ENCODE results near the gene GNB4.

GNB4 gene

DNA sequence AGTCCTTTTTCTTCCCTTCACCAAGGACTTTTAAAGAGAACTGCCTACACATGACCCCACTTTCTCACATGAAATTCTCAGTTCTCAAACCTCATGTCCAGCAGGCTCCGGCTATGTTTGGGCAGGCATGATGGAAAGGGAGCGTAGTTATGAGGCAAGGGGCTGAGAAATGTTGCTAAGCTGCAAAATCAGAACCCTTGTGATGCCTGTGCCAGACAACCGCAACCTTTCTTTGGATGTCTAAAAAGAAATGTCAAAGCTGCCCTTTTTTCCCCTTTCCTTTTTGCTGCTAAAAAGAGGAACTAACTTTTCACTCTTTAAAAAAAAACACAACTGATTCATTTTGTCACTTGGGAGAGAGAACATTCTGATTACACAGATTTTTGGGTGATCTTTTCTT is 19.2 kb downstream of the GNB4 start:
- no peak for DNase-seq (ENCODE audit: low read depth)
- no peak overlapping the region for H3K4me3 ChIP-seq (ENCODE audit: control insufficient read depth, low read depth, low read length)
- TF ChIP-seq, protein P1, sequence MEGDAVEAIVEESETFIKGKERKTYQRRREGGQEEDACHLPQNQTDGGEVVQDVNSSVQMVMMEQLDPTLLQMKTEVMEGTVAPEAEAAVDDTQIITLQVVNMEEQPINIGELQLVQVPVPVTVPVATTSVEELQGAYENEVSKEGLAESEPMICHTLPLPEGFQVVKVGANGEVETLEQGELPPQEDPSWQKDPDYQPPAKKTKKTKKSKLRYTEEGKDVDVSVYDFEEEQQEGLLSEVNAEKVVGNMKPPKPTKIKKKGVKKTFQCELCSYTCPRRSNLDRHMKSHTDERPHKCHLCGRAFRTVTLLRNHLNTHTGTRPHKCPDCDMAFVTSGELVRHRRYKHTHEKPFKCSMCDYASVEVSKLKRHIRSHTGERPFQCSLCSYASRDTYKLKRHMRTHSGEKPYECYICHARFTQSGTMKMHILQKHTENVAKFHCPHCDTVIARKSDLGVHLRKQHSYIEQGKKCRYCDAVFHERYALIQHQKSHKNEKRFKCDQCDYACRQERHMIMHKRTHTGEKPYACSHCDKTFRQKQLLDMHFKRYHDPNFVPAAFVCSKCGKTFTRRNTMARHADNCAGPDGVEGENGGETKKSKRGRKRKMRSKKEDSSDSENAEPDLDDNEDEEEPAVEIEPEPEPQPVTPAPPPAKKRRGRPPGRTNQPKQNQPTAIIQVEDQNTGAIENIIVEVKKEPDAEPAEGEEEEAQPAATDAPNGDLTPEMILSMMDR (IDR thresholded peaks at IDR 0.05; ENCODE audit: control insufficient read depth, insufficient read depth, low read depth, low read length, missing control alignments): no peak

DNA sequence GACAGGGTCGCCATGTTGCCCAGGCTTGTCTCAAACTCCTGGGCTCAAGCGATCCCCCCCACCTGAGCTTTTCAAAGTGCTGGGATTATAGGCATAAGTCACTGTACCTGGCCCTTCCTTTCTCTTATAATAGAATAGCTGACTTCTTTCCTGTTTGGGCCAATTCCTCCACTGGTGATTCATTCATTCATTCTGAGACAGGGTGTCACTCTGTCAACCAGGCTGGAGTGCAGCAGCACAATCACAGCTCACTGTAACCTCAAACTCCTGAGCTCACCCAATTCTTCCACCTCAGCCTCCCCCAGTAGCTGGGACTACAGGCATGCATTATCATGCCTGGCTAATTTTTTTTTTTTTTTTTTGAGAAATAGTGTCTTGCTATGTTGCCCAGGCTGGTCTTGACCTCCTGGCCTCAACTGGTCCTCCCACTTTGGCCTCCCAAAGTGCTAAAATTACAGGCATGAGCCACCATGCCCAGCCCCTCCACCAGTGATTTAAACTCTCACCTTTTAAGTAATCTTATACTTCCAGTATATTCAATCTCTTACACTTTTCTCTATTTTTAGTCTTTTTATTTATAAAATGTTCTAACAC is 20.9 kb downstream of the GNB4 start:
- no peak for DNase-seq (ENCODE audit: low read depth)
- no peak overlapping the region for H3K4me3 ChIP-seq (ENCODE audit: control insufficient read depth, low read depth, low read length)
- TF ChIP-seq, protein P1 (IDR thresholded peaks at IDR 0.05; ENCODE audit: control insufficient read depth, insufficient read depth, low read depth, low read length, missing control alignments): no peak

DNA sequence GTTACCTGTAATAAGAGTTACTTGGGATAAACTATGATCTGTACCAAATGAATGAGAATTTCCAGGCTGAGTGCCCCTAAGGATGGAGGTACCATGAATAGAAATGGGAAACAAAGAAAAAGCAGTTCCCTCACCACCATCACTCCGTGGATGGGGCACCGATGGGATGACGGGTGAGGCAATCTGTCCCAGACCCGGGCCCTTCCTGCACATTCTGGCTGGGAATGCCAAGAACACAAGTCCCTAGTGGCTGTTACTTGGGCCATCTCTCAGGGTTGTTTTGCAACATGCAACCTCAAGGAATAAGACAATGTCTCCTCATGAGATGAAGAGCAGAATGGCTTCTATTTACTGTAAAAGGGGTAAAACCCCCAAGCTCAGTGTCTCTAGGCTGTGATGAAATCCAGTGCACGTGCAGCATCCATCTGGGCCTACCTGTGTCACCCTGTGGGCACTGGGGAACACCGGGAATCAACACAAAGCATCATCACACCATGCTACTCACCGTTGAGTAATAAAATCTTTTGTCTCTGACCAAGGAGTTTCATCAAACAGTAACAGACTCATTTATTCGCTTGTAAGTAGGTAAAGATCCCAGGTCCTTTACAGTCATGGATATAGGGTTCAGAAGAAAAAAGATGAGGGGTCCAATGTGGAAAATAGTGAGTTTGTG is 22.3 kb downstream of the GNB4 start:
- TF ChIP-seq, protein P1 (IDR thresholded peaks at IDR 0.05; ENCODE audit: control insufficient read depth, insufficient read depth, low read depth, low read length, missing control alignments): no peak
- DNase-seq (ENCODE audit: low read depth): no peak

DNA sequence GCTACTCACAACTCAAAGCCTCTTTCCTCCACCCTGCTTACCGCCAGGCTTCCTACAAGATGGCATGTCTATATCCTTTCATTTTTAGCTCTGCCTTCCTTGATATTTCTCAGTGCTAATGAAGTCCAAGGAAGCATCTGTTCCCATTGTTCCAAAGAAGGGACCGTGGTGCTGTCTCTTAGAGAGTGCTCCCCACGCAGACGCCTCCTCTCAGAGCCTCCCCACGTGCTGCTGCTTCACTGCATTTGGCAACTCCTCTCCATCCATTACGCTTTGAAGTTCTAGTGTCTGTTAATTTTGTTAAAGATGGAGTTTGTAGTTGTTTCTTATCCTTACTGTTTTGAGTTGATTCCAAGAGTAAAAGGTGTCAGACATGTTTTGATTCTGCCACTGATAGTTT is 26.2 kb downstream of the GNB4 start:
- H3K4me3 ChIP-seq (ENCODE audit: control insufficient read depth, low read depth, low read length): no peak overlapping the region
- TF ChIP-seq, protein P1 (IDR thresholded peaks at IDR 0.05; ENCODE audit: control insufficient read depth, insufficient read depth, low read depth, low read length, missing control alignments): no peak

More for the DNA sequence above, 22.3 kb downstream of the GNB4 start:
- no peak overlapping the region for H3K4me3 ChIP-seq (ENCODE audit: control insufficient read depth, low read depth, low read length)

DNA sequence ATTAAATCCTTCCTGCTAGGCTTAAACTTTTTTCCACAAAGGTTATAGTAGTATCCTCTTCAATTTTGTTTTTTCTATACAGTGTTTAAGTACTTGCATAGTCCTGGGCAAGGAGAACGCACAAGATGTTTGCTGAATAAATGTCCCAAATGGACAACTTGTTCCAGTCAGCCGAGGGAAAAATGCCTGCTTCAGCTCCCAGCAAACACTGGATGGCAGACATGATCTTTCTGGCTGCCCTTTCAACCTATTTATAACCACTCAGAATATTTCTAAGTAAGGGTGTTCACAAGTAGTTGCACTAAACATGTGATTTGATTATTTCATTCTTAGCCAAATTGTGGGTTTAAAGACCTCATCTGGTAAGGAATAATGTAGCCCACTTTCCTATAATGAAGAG is 29.8 kb downstream of the GNB4 start:
- TF ChIP-seq, protein P1 (IDR thresholded peaks at IDR 0.05; ENCODE audit: control insufficient read depth, insufficient read depth, low read depth, low read length, missing control alignments): peak; percentile 48
- H3K4me3 ChIP-seq (ENCODE audit: control insufficient read depth, low read depth, low read length): no peak overlapping the region
- no peak for DNase-seq (ENCODE audit: low read depth)

More for the DNA sequence above, 26.2 kb downstream of the GNB4 start:
- DNase-seq (ENCODE audit: low read depth): no peak

DNA sequence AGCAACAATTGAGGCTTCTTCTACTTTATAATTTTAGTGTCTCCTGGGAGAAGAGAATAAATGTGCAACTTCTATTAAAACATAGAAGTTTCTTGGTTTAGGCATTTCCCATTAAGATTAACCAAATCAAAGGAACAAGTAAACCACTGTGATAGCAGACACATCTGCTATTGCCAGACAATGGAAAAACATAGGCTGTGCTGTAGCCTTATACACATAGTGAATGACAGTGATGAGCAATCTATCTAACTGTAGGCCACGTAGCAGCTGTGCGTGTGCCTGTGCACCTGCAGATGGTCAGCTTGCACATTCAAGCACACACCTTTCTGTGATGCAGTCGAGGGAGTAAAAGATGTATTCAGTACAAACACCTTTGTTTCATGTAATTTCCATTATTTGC is 32.7 kb downstream of the GNB4 start:
- no peak for DNase-seq (ENCODE audit: low read depth)
- TF ChIP-seq, protein P1 (IDR thresholded peaks at IDR 0.05; ENCODE audit: control insufficient read depth, insufficient read depth, low read depth, low read length, missing control alignments): no peak
- no peak overlapping the region for H3K4me3 ChIP-seq (ENCODE audit: control insufficient read depth, low read depth, low read length)
